Stimulated activated CD4-positive, alpha-beta T cell treated with anti-CD3 and anti-CD28 coated beads, Interleukin-1b, Interleukin-23, amount 100 ng/mL, for 48 hours (primary cell): ENCODE data around the gene DTNB.
"Not testable (repeated sequence)": the region's sequence is repeated elsewhere in the genome, so short reads cannot be mapped to it uniquely, and the experiment has no call there.

Source experiments
- DNase-seq: peaks from one replicate; pipeline ENCODE4 v3.0.0-alpha.2; 2020

Gene DTNB

GRCh38 chr2:25682082-25682481 lies 8.7 kb upstream of the DTNB start:
- DNase-seq, result no peak

GRCh38 chr2:25677877-25678276 lies 4.5 kb upstream of the DTNB start:
- no peak for DNase-seq

- no peak for DNase-seq
These were observed 643 bp upstream of the DTNB start for GRCh38 chr2:25674077-25674362.

- DNase-seq, result peak; percentile 73
These were observed 680 bp downstream of the DTNB start for GRCh38 chr2:25672494-25673299.

GRCh38 chr2:25671622-25672021 lies 1.8 kb downstream of the DTNB start:
- DNase-seq, result no peak

- DNase-seq, result no peak
These were observed 3.9 kb downstream of the DTNB start for GRCh38 chr2:25669520-25669919.

GRCh38 chr2:25666218-25666617 lies 7.2 kb downstream of the DTNB start:
- no peak for DNase-seq

GRCh38 chr2:25665429-25665828 lies 7.9 kb downstream of the DTNB start:
- not testable (repeated sequence) for DNase-seq

GRCh38 chr2:25664965-25665307 lies 8.4 kb downstream of the DTNB start:
- no peak for DNase-seq

- DNase-seq, result no peak
These were observed 9.0 kb downstream of the DTNB start for GRCh38 chr2:25664183-25664964.

GRCh38 chr2:25655316-25655715 lies 18.1 kb downstream of the DTNB start:
- DNase-seq, result no peak

- no peak for DNase-seq
These were observed 18.6 kb downstream of the DTNB start for GRCh38 chr2:25654801-25655200.

- no peak for DNase-seq
These were observed 21.5 kb downstream of the DTNB start for GRCh38 chr2:25651782-25652455.

GRCh38 chr2:25651066-25651465 lies 22.3 kb downstream of the DTNB start:
- DNase-seq, result no peak

- DNase-seq, result no peak
These were observed 23.1 kb downstream of the DTNB start for GRCh38 chr2:25650256-25650655.

- DNase-seq, result no peak
These were observed 23.6 kb downstream of the DTNB start for GRCh38 chr2:25649786-25650185.

GRCh38 chr2:25642298-25642697 lies 31.1 kb downstream of the DTNB start:
- no peak for DNase-seq

- no peak for DNase-seq
These were observed 33.7 kb downstream of the DTNB start for GRCh38 chr2:25639696-25640095.

- no peak for DNase-seq
These were observed 34.2 kb downstream of the DTNB start for GRCh38 chr2:25639131-25639530.

- DNase-seq, result no peak
These were observed 37.6 kb downstream of the DTNB start for GRCh38 chr2:25635797-25636196.

- DNase-seq, result not testable (repeated sequence)
These were observed 39.6 kb downstream of the DTNB start for GRCh38 chr2:25633801-25634200.

GRCh38 chr2:25632396-25632795 lies 41.0 kb downstream of the DTNB start:
- no peak for DNase-seq

- DNase-seq, result no peak
These were observed 48.7 kb downstream of the DTNB start for GRCh38 chr2:25624635-25625034.

- no peak for DNase-seq
These were observed 50.0 kb downstream of the DTNB start for GRCh38 chr2:25623361-25623760.
